Thyroid gland (tissue), 4 donors: ENCODE measurements around the gene GALNT13.

Experiments used
- CTCF ChIP-seq, 6 experiments: fragments of 200-600 bp in 3 of 6; fragments of 450-650 bp in 3 of 6; sonication (generic) in 3 of 6; IDR thresholded peaks; one replicate each; pipeline ENCODE4 v1.5.1; 2016 to 2019; ENCODE audit warnings: antibody characterized with exemption in 6 of 6, mild to moderate bottlenecking in 2 of 6, inconsistent platforms in 1 of 6, moderate library complexity in 1 of 6
- POLR2A ChIP-seq, 2 donors: fragments of 450-650 bp; IDR thresholded peaks; one replicate each; pipeline ENCODE4 v1.6.1; 2017; ENCODE audit warnings: antibody characterized with exemption in 2 of 2, mild to moderate bottlenecking in 2 of 2, moderate library complexity in 1 of 2

- no peak for TF ChIP-seq POLR2A (IDR thresholded peaks at IDR 0.05)
- TF ChIP-seq CTCF (IDR thresholded peaks at IDR 0.05) = no peak
Measured at GRCh38 chr2:154242687-154243086, 371.0 kb downstream of the GALNT13 start.
